ENCODE results near the gene ZNF724.

GRCh38 chr19:23285948-23286347 is 35.8 kb upstream of the ZNF724 start:
- TF ChIP-seq POLR2AphosphoS5 (IDR thresholded peaks at IDR 0.05; ENCODE audit: low read depth, low read length) (no peak), POLR2A (IDR thresholded peaks at IDR 0.05; ENCODE audit: low read depth, low read length) (no peak), TAF1 (IDR thresholded peaks at IDR 0.05; ENCODE audit: low read depth, low read length) (no peak)

All from GM12891 (cell line).